SK-N-SH treated with all-trans-retinoic acid at 6 μM for 48 hours (cell line): ENCODE results near the gene ACTR8.

Source experiments
- ATAC-seq: fragments of 200-7000 bp; cut with Tn5 transposase; 3 replicates; pipeline ENCODE4 v1.9.1; 2020; ENCODE audit warnings: mild to moderate bottlenecking, moderate library complexity
- ARNTL ChIP-seq: fragments of 450-650 bp; formaldehyde crosslinking; IDR thresholded peaks from 2 replicates; pipeline ENCODE4 v1.5.0; 2020; ENCODE audit warnings: low read depth, mild to moderate bottlenecking, moderate library complexity, borderline replicate concordance
- BACH2 ChIP-seq: fragments of 250-450 bp; sonication (Bioruptor Pico); IDR thresholded peaks from 2 replicates; pipeline ENCODE4 v1.9.0; 2021; ENCODE audit warnings: mild to moderate bottlenecking, borderline replicate concordance
- CSDC2 ChIP-seq: fragments of 250-450 bp; sonication (Bioruptor Pico); IDR thresholded peaks from 2 replicates; pipeline ENCODE4 v1.5.0; 2020; ENCODE audit warnings: mild to moderate bottlenecking, moderate library complexity
- ESRRG ChIP-seq: fragments of 250-450 bp; sonication (Bioruptor Pico); IDR thresholded peaks from 2 replicates; pipeline ENCODE4 v1.6.1; 2021; ENCODE audit warnings: mild to moderate bottlenecking
- GLIS3 ChIP-seq: fragments of 250-450 bp; sonication (Bioruptor Pico); IDR thresholded peaks from 2 replicates; pipeline ENCODE4 v1.5.0; 2020; ENCODE audit warnings: mild to moderate bottlenecking, moderate library complexity
- ISL1 ChIP-seq: fragments of 250-450 bp; sonication (Bioruptor Pico); IDR thresholded peaks from 2 replicates; pipeline ENCODE4 v2.1.2; 2022; ENCODE audit warnings: mild to moderate bottlenecking, moderate library complexity
- OSR1 ChIP-seq: fragments of 250-450 bp; sonication (Bioruptor Pico); IDR thresholded peaks from 2 replicates; pipeline ENCODE4 v1.8.0; 2022; ENCODE audit warnings: moderate library complexity, mild to moderate bottlenecking, inconsistent platforms
- PPARA ChIP-seq: fragments of 250-450 bp; sonication (Bioruptor Pico); IDR thresholded peaks from 2 replicates; pipeline ENCODE4 v1.5.0; 2020; ENCODE audit warnings: mild to moderate bottlenecking, borderline replicate concordance
- SNAI2 ChIP-seq: fragments of 250-450 bp; sonication (Bioruptor Pico); IDR thresholded peaks from 2 replicates; pipeline ENCODE4 v1.5.0; 2020; ENCODE audit warnings: mild to moderate bottlenecking, moderate library complexity
- TCF4 ChIP-seq: fragments of 250-450 bp; sonication (Bioruptor Pico); IDR thresholded peaks from 2 replicates; pipeline ENCODE4 v1.8.0; 2021; ENCODE audit warnings: mild to moderate bottlenecking, moderate library complexity, borderline replicate concordance
- TOX ChIP-seq: fragments of 250-450 bp; sonication (Bioruptor Pico); IDR thresholded peaks from 2 replicates; pipeline ENCODE4 v1.8.0; 2021; ENCODE audit warnings: mild to moderate bottlenecking, moderate library complexity, borderline replicate concordance
- ZC3H10 ChIP-seq: fragments of 250-450 bp; sonication (Bioruptor Pico); IDR thresholded peaks from 2 replicates; pipeline ENCODE4 v1.5.1; 2021; ENCODE audit warnings: mild to moderate bottlenecking, moderate library complexity
- ZFP3 ChIP-seq: fragments of 250-450 bp; sonication (Bioruptor Pico); IDR thresholded peaks from 2 replicates; pipeline ENCODE4 v1.5.0; 2020; ENCODE audit warnings: mild to moderate bottlenecking, moderate library complexity
- ZFP30 ChIP-seq: fragments of 450-650 bp; formaldehyde crosslinking; IDR thresholded peaks from 2 replicates; pipeline ENCODE4 v1.5.0; 2022; ENCODE audit warnings: mild to moderate bottlenecking, moderate library complexity
- ZNF70 ChIP-seq: fragments of 450-650 bp; formaldehyde crosslinking; IDR thresholded peaks from 2 replicates; pipeline ENCODE4 v1.5.0; 2020; ENCODE audit warnings: mild to moderate bottlenecking, moderate library complexity
- ZNF8 ChIP-seq: fragments of 450-650 bp; formaldehyde crosslinking; IDR thresholded peaks from 2 replicates; pipeline ENCODE4 v1.5.0; 2020; ENCODE audit warnings: mild to moderate bottlenecking, moderate library complexity
- TF ChIP-seq, protein P1 (sequence below): fragments of 250-450 bp; sonication (Bioruptor Pico); IDR thresholded peaks from 2 replicates; pipeline ENCODE4 v1.8.0; 2020; ENCODE audit warnings: mild to moderate bottlenecking, moderate library complexity, borderline replicate concordance
- TF ChIP-seq, protein P2 (sequence below): fragments of 250-450 bp; sonication (Bioruptor Pico); IDR thresholded peaks from 2 replicates; pipeline ENCODE4 v1.5.1; 2020; ENCODE audit warnings: low read depth, mild to moderate bottlenecking, moderate library complexity
- TF ChIP-seq, protein P3 (sequence below): fragments of 250-450 bp; sonication (Bioruptor Pico); IDR thresholded peaks from 2 replicates; pipeline ENCODE4 v1.5.0; 2020; ENCODE audit warnings: mild to moderate bottlenecking, moderate library complexity
- TF ChIP-seq, protein P4 (sequence below): fragments of 250-450 bp; sonication (Bioruptor Pico); IDR thresholded peaks from 2 replicates; pipeline ENCODE4 v1.5.1; 2021; ENCODE audit warnings: mild to moderate bottlenecking, moderate library complexity
- TF ChIP-seq, protein P5 (sequence below): fragments of 250-450 bp; sonication (Bioruptor Pico); IDR thresholded peaks from 2 replicates; pipeline ENCODE4 v1.8.0; 2021; ENCODE audit warnings: low read depth, mild to moderate bottlenecking, moderate library complexity, borderline replicate concordance

The ACTR8 gene

DNA sequence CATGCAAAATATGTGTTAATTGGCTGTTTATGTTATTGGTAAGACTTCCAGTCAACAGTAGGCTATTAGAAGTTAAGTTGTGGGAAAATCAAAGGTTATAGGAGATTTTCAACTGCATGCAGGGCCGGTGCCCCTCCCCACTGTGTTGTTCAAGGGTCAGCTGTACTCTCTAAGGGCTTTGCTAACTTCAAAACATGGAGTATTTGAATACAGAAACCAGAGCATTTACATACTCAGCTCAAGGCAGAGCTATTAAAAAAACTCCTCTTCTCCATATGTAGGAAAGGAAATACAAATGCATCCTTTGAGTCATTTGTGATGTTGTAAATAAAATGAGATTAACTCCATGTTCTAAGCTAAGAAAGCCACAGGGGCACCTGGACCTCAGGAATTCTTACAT is 18.8 kb downstream of the ACTR8 start:
- TF ChIP-seq BACH2 (CRISPR knock-in tag) = no peak
- TF ChIP-seq ZC3H10 (CRISPR knock-in tag) = no peak
- no peak for TF ChIP-seq ARNTL
- TF ChIP-seq OSR1 (CRISPR knock-in tag) = no peak
- TF ChIP-seq, protein P1, sequence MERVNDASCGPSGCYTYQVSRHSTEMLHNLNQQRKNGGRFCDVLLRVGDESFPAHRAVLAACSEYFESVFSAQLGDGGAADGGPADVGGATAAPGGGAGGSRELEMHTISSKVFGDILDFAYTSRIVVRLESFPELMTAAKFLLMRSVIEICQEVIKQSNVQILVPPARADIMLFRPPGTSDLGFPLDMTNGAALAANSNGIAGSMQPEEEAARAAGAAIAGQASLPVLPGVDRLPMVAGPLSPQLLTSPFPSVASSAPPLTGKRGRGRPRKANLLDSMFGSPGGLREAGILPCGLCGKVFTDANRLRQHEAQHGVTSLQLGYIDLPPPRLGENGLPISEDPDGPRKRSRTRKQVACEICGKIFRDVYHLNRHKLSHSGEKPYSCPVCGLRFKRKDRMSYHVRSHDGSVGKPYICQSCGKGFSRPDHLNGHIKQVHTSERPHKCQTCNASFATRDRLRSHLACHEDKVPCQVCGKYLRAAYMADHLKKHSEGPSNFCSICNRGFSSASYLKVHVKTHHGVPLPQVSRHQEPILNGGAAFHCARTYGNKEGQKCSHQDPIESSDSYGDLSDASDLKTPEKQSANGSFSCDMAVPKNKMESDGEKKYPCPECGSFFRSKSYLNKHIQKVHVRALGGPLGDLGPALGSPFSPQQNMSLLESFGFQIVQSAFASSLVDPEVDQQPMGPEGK (CRISPR knock-in tag) = no peak
- no peak for TF ChIP-seq ISL1 (CRISPR knock-in tag)
- TF ChIP-seq ESRRG (CRISPR knock-in tag) = no peak
- no peak for TF ChIP-seq TCF4
- ATAC-seq = no peak

DNA sequence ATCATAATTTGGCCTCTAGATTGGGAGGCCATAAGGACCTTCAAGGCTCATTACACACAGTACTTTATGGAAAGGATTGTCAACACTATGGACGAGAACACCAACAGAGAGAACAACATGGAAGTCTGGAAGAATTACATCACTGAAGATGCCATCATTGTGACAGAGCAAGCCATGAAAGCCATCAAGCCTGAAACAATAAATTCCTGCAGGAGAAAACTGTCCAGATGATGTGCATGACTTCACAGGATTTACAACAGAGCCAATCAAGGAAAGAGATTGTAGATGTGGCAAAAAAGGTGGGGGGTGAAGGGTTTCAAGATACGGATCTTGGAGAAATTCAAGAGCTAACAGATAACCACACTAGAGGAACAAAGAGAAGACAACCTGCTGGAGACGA is 19.7 kb downstream of the ACTR8 start:
- no peak for ATAC-seq
- no peak for TF ChIP-seq ESRRG (CRISPR knock-in tag)
- TF ChIP-seq TOX (CRISPR knock-in tag) = no peak
- TF ChIP-seq SNAI2 = no peak
- TF ChIP-seq ARNTL = no peak
- no peak for TF ChIP-seq PPARA (CRISPR knock-in tag)
- no peak for TF ChIP-seq BACH2 (CRISPR knock-in tag)
- no peak for TF ChIP-seq ZNF70
- TF ChIP-seq, protein P2, sequence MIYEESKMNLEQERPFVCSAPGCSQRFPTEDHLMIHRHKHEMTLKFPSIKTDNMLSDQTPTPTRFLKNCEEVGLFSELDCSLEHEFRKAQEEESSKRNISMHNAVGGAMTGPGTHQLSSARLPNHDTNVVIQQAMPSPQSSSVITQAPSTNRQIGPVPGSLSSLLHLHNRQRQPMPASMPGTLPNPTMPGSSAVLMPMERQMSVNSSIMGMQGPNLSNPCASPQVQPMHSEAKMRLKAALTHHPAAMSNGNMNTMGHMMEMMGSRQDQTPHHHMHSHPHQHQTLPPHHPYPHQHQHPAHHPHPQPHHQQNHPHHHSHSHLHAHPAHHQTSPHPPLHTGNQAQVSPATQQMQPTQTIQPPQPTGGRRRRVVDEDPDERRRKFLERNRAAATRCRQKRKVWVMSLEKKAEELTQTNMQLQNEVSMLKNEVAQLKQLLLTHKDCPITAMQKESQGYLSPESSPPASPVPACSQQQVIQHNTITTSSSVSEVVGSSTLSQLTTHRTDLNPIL = no peak
- no peak for TF ChIP-seq ZFP3 (CRISPR knock-in tag)
- TF ChIP-seq, protein P3, sequence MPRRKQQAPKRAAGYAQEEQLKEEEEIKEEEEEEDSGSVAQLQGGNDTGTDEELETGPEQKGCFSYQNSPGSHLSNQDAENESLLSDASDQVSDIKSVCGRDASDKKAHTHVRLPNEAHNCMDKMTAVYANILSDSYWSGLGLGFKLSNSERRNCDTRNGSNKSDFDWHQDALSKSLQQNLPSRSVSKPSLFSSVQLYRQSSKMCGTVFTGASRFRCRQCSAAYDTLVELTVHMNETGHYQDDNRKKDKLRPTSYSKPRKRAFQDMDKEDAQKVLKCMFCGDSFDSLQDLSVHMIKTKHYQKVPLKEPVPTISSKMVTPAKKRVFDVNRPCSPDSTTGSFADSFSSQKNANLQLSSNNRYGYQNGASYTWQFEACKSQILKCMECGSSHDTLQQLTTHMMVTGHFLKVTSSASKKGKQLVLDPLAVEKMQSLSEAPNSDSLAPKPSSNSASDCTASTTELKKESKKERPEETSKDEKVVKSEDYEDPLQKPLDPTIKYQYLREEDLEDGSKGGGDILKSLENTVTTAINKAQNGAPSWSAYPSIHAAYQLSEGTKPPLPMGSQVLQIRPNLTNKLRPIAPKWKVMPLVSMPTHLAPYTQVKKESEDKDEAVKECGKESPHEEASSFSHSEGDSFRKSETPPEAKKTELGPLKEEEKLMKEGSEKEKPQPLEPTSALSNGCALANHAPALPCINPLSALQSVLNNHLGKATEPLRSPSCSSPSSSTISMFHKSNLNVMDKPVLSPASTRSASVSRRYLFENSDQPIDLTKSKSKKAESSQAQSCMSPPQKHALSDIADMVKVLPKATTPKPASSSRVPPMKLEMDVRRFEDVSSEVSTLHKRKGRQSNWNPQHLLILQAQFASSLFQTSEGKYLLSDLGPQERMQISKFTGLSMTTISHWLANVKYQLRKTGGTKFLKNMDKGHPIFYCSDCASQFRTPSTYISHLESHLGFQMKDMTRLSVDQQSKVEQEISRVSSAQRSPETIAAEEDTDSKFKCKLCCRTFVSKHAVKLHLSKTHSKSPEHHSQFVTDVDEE (CRISPR knock-in tag) = no peak
- TF ChIP-seq ZC3H10 (CRISPR knock-in tag) = no peak
- TF ChIP-seq ZFP30 (CRISPR knock-in tag) = no peak
- no peak for TF ChIP-seq CSDC2 (CRISPR knock-in tag)
- TF ChIP-seq ZNF8 = no peak
- no peak for TF ChIP-seq OSR1 (CRISPR knock-in tag)

DNA sequence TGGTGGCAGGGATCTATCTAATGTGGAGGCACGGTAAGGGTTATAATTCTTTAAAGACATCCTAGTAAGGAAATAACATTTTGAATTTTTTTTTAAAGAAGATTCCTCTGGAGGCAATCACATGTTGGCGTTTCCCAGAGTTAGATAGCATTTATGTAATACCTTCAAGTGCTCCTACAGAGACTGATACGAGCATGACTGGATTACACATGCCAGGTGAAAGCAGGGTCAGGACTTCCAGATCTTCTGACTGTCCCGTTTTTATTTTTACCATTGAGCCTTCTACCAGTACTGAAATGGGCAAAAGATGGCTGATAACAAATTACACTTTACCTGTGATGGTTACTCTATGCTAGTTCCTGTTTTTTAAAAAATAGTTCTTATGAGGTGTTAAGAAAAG is 21.8 kb downstream of the ACTR8 start:
- TF ChIP-seq ZNF70 = no peak
- no peak for TF ChIP-seq OSR1 (CRISPR knock-in tag)
- no peak for TF ChIP-seq GLIS3 (CRISPR knock-in tag)
- TF ChIP-seq CSDC2 (CRISPR knock-in tag) = no peak
- TF ChIP-seq, protein P4, sequence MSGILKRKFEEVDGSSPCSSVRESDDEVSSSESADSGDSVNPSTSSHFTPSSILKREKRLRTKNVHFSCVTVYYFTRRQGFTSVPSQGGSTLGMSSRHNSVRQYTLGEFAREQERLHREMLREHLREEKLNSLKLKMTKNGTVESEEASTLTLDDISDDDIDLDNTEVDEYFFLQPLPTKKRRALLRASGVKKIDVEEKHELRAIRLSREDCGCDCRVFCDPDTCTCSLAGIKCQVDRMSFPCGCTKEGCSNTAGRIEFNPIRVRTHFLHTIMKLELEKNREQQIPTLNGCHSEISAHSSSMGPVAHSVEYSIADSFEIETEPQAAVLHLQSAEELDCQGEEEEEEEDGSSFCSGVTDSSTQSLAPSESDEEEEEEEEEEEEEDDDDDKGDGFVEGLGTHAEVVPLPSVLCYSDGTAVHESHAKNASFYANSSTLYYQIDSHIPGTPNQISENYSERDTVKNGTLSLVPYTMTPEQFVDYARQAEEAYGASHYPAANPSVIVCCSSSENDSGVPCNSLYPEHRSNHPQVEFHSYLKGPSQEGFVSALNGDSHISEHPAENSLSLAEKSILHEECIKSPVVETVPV (CRISPR knock-in tag) = no peak
- no peak for TF ChIP-seq ZFP3 (CRISPR knock-in tag)
- no peak for TF ChIP-seq PPARA (CRISPR knock-in tag)
- TF ChIP-seq BACH2 (CRISPR knock-in tag) = no peak
- TF ChIP-seq, protein P2 = no peak
- TF ChIP-seq ESRRG (CRISPR knock-in tag) = no peak
- TF ChIP-seq ISL1 (CRISPR knock-in tag) = no peak
- TF ChIP-seq ARNTL = no peak
- TF ChIP-seq, protein P1 (CRISPR knock-in tag) = no peak
- TF ChIP-seq, protein P5, sequence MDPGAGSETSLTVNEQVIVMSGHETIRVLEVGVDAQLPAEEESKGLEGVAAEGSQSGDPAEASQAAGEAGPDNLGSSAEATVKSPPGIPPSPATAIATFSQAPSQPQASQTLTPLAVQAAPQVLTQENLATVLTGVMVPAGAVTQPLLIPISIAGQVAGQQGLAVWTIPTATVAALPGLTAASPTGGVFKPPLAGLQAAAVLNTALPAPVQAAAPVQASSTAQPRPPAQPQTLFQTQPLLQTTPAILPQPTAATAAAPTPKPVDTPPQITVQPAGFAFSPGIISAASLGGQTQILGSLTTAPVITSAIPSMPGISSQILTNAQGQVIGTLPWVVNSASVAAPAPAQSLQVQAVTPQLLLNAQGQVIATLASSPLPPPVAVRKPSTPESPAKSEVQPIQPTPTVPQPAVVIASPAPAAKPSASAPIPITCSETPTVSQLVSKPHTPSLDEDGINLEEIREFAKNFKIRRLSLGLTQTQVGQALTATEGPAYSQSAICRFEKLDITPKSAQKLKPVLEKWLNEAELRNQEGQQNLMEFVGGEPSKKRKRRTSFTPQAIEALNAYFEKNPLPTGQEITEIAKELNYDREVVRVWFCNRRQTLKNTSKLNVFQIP = no peak
- TF ChIP-seq ZNF8 = no peak
- TF ChIP-seq ZFP30 (CRISPR knock-in tag) = no peak
- TF ChIP-seq TOX (CRISPR knock-in tag) = no peak
- ATAC-seq = no peak
